ENCODE data around the gene HOXD8.
A peak's percentile ranks its signal among the peaks of the same experiment; 100 is the strongest.

- TF ChIP-seq, protein P1, sequence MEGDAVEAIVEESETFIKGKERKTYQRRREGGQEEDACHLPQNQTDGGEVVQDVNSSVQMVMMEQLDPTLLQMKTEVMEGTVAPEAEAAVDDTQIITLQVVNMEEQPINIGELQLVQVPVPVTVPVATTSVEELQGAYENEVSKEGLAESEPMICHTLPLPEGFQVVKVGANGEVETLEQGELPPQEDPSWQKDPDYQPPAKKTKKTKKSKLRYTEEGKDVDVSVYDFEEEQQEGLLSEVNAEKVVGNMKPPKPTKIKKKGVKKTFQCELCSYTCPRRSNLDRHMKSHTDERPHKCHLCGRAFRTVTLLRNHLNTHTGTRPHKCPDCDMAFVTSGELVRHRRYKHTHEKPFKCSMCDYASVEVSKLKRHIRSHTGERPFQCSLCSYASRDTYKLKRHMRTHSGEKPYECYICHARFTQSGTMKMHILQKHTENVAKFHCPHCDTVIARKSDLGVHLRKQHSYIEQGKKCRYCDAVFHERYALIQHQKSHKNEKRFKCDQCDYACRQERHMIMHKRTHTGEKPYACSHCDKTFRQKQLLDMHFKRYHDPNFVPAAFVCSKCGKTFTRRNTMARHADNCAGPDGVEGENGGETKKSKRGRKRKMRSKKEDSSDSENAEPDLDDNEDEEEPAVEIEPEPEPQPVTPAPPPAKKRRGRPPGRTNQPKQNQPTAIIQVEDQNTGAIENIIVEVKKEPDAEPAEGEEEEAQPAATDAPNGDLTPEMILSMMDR (conservative IDR thresholded peaks at IDR 0.05; ENCODE audit: low read depth, low read length): peak; percentile 94
- TF ChIP-seq EZH2 (IDR thresholded peaks at IDR 0.05; ENCODE audit: low read length, unreplicated experiment): no peak
- TF ChIP-seq EZH2phosphoT487 (IDR thresholded peaks at IDR 0.05; ENCODE audit: borderline replicate concordance, low read length): no peak
These were observed 11.2 kb downstream of the HOXD8 start for GRCh38 chr2:176140513-176141317.
